CD8-positive, alpha-beta memory T cell (primary cell): ENCODE data around the gene NACC2. TPM values are rescaled to one million over a fixed set of nuclear protein-coding genes. Genes with fewer than 3 reads are reported as not detected.

Experiments used
- CTCF ChIA-PET: fragments of 350-600 bp; sonication (Branson Sonifier 250); formaldehyde crosslinking; loops from one replicate; lab custom pipeline; 2021; ENCODE audit warnings: antibody characterized with exemption; lab: Charles Lee
- POLR2A ChIA-PET: fragments of 350-600 bp; sonication (Branson Sonifier 250); formaldehyde crosslinking; loops from one replicate; lab custom pipeline; 2021; ENCODE audit warnings: antibody characterized with exemption; lab: Charles Lee
- DNase-seq, 5 donors: peaks; one replicate each; pipeline versions ENCODE4 v3.0.0 to v3.0.0-alpha.2; 2020 to 2022; ENCODE audit warnings: mixed read lengths in 1 of 5
- H3K27ac ChIP-seq: one replicate; pipeline ENCODE4 v1.7.0; 2013; ENCODE audit warnings: low read depth, mild to moderate bottlenecking, low read length, moderate library complexity
- H3K27me3 ChIP-seq: 2 replicates; pipeline ENCODE4 v1.7.0; 2013; ENCODE audit warnings: low read length, mild to moderate bottlenecking; ENCODE audit not compliant: insufficient read depth, poor library complexity, severe bottlenecking
- H3K36me3 ChIP-seq: 2 replicates; pipeline ENCODE4 v1.7.0; 2013; ENCODE audit warnings: mild to moderate bottlenecking, low read length, moderate library complexity; ENCODE audit not compliant: insufficient read depth
- H3K4me1 ChIP-seq: 2 replicates; pipeline ENCODE4 v1.7.0; 2013; ENCODE audit warnings: mild to moderate bottlenecking, low read length, moderate library complexity; ENCODE audit not compliant: insufficient read depth
- H3K4me3 ChIP-seq: 2 replicates; pipeline ENCODE4 v1.7.0; 2013; ENCODE audit warnings: mild to moderate bottlenecking, low read length
- H3K9me3 ChIP-seq: 2 replicates; pipeline ENCODE4 v1.7.0; 2013; ENCODE audit warnings: mild to moderate bottlenecking, low read length
- H3K27ac Mint-ChIP-seq, 8 donors: one replicate each; pipeline ENCODE4 v1.8.0; 2020 to 2021; ENCODE audit warnings: mixed read lengths in 8 of 8, mild to moderate bottlenecking in 6 of 8, inconsistent platforms in 3 of 8, moderate library complexity in 3 of 8
- H3K27me3 Mint-ChIP-seq, 2 donors: one replicate each; pipeline ENCODE4 v1.8.0; 2020 to 2021; ENCODE audit warnings: mixed read lengths in 2 of 2, mild to moderate bottlenecking in 1 of 2, moderate library complexity in 1 of 2
- H3K36me3 Mint-ChIP-seq, 3 donors: one replicate each; pipeline ENCODE4 v1.8.0; 2020 to 2021; ENCODE audit warnings: mixed read lengths in 3 of 3, inconsistent platforms in 1 of 3, mild to moderate bottlenecking in 1 of 3
- H3K4me1 Mint-ChIP-seq, 3 donors: one replicate each; pipeline ENCODE4 v1.8.0; 2020 to 2021; ENCODE audit warnings: mixed read lengths in 3 of 3, inconsistent platforms in 1 of 3, mild to moderate bottlenecking in 1 of 3
- H3K4me3 Mint-ChIP-seq, 7 donors: one replicate each; pipeline ENCODE4 v1.8.0; 2020 to 2021; ENCODE audit warnings: mixed read lengths in 7 of 7, mild to moderate bottlenecking in 6 of 7, moderate library complexity in 4 of 7, inconsistent platforms in 2 of 7
- H3K9me3 Mint-ChIP-seq, 5 donors: one replicate each; pipeline ENCODE4 v1.8.0; 2020 to 2022; ENCODE audit warnings: mixed read lengths in 5 of 5, mild to moderate bottlenecking in 3 of 5, moderate library complexity in 2 of 5, inconsistent platforms in 1 of 5
- polyA plus RNA-seq: library from polyadenylated mRNA; unstranded; fragments of 300-500 nt; fragmentation: Illumina TruSeq; gene quantifications from one replicate; pipeline ENCODE4 v1.2.3, GENCODE V29; 2021
- total RNA-seq, 2 experiments: library from RNA; stranded (reverse); gene quantifications; one replicate each; pipeline ENCODE4 v1.2.3, GENCODE V29; 2021

The NACC2 gene
- total and polyA plus RNA-seq, 3 experiments from 2014 or later: 2.9 to 9.1 (median 9.0) TPM

GRCh38 chr9:136061405-136061804 lies 33.7 kb downstream of the NACC2 start:
- no peak for DNase-seq
- Mint-ChIP-seq H3K27ac (no peak overlapping the region), H3K4me3 (no peak overlapping the region), H3K36me3 (peaks cover 4 to 27% (median 8%) of the 10 kb centered on the region in 3 donors), H3K9me3 (no peaks in the 10 kb centered on the region), H3K27me3 (peaks cover 0 to 5% of the 10 kb centered on the region in 2 donors), H3K4me1 (peaks cover 5 to 22% (median 6%) of the 10 kb centered on the region in 3 donors)
- CTCF ChIA-PET: no interaction called here
- POLR2A ChIA-PET: no interaction called here
- Histone ChIP-seq H3K4me1 (no peaks in the 10 kb centered on the region), H3K4me3 (no peak overlapping the region), H3K27me3 (no peaks in the 10 kb centered on the region), H3K9me3 (no peaks in the 10 kb centered on the region), H3K36me3 (no peaks in the 10 kb centered on the region), H3K27ac (no peak overlapping the region)

GRCh38 chr9:136060671-136061371 lies 34.3 kb downstream of the NACC2 start:
- DNase-seq: no peak
- H3K27me3 Mint-ChIP-seq: peaks cover under 1 to 5% of the 10 kb centered on the region in 2 donors

GRCh38 chr9:136059851-136060670 lies 35.0 kb downstream of the NACC2 start:
- H3K27ac Mint-ChIP-seq: no peak overlapping the region
- ChIA-PET CTCF (no interaction called here), POLR2A (no interaction called here)
- Histone ChIP-seq H3K4me1 (no peaks in the 10 kb centered on the region), H3K27me3 (no peaks in the 10 kb centered on the region), H3K36me3 (no peaks in the 10 kb centered on the region), H3K27ac (no peak overlapping the region), H3K9me3 (no peaks in the 10 kb centered on the region), H3K4me3 (no peak overlapping the region)
- peaks cover 2 to 10% of the 10 kb centered on the region in 2 donors for H3K27me3 Mint-ChIP-seq
- H3K4me1 Mint-ChIP-seq: peaks cover 5 to 30% (median 12%) of the 10 kb centered on the region in 3 donors
- peaks cover 3 to 24% (median 4%) of the 10 kb centered on the region in 3 donors for H3K36me3 Mint-ChIP-seq
- DNase-seq: no peak
- H3K4me3 Mint-ChIP-seq: no peak overlapping the region
- no peaks in the 10 kb centered on the region for H3K9me3 Mint-ChIP-seq

More at GRCh38 chr9:136060671-136061371, 34.3 kb downstream of the NACC2 start:
- no peak overlapping the region for H3K4me3 Mint-ChIP-seq
- ChIA-PET POLR2A (no interaction called here), CTCF (no interaction called here)
- Histone ChIP-seq H3K27ac (no peak overlapping the region), H3K36me3 (no peaks in the 10 kb centered on the region), H3K4me1 (no peaks in the 10 kb centered on the region), H3K27me3 (no peaks in the 10 kb centered on the region), H3K9me3 (no peaks in the 10 kb centered on the region), H3K4me3 (no peak overlapping the region)
- no peaks in the 10 kb centered on the region for H3K9me3 Mint-ChIP-seq
- no peak overlapping the region for H3K27ac Mint-ChIP-seq
- H3K36me3 Mint-ChIP-seq: peaks cover 3 to 24% (median 4%) of the 10 kb centered on the region in 3 donors
- H3K4me1 Mint-ChIP-seq: peaks cover 5 to 22% (median 6%) of the 10 kb centered on the region in 3 donors

GRCh38 chr9:136059321-136059791 lies 35.7 kb downstream of the NACC2 start:
- no peaks in the 10 kb centered on the region for H3K27me3 ChIP-seq
- Mint-ChIP-seq H3K4me1 (peaks cover 9 to 31% (median 14%) of the 10 kb centered on the region in 3 donors), H3K27ac (no peak overlapping the region), H3K27me3 (peaks cover 2 to 10% of the 10 kb centered on the region in 2 donors), H3K36me3 (peaks cover 3 to 21% (median 4%) of the 10 kb centered on the region in 3 donors), H3K4me3 (no peak overlapping the region), H3K9me3 (no peaks in the 10 kb centered on the region)
- no peaks in the 10 kb centered on the region for H3K36me3 ChIP-seq
- DNase-seq: no peak
- CTCF ChIA-PET: no interaction called here
- no peaks in the 10 kb centered on the region for H3K4me1 ChIP-seq
- no peak overlapping the region for H3K4me3 ChIP-seq
- no peak overlapping the region for H3K27ac ChIP-seq
- H3K9me3 ChIP-seq: no peaks in the 10 kb centered on the region
- POLR2A ChIA-PET: no interaction called here

GRCh38 chr9:136058801-136059302 lies 36.2 kb downstream of the NACC2 start:
- H3K4me1 Mint-ChIP-seq: peaks cover 9 to 30% (median 14%) of the 10 kb centered on the region in 3 donors
- CTCF ChIA-PET: no interaction called here
- H3K27ac ChIP-seq: no peak overlapping the region
- DNase-seq: no peak
- H3K27me3 ChIP-seq: no peaks in the 10 kb centered on the region
- H3K4me3 ChIP-seq: no peak overlapping the region
- peaks cover 2 to 10% of the 10 kb centered on the region in 2 donors for H3K27me3 Mint-ChIP-seq
- no peaks in the 10 kb centered on the region for H3K9me3 ChIP-seq
- peaks cover 3 to 17% (median 4%) of the 10 kb centered on the region in 3 donors for H3K36me3 Mint-ChIP-seq
- H3K36me3 ChIP-seq: no peaks in the 10 kb centered on the region
- POLR2A ChIA-PET: no interaction called here
- no peaks in the 10 kb centered on the region for H3K4me1 ChIP-seq
- no peak overlapping the region for H3K4me3 Mint-ChIP-seq
- no peaks in the 10 kb centered on the region for H3K9me3 Mint-ChIP-seq
- H3K27ac Mint-ChIP-seq: no peak overlapping the region

- ChIA-PET POLR2A (no interaction called here), CTCF (no interaction called here)
- no peaks in the 10 kb centered on the region for H3K4me1 ChIP-seq
- DNase-seq: no peak
- no peak overlapping the region for H3K27ac Mint-ChIP-seq
- no peaks in the 10 kb centered on the region for H3K36me3 ChIP-seq
- H3K9me3 Mint-ChIP-seq: no peaks in the 10 kb centered on the region
- no peaks in the 10 kb centered on the region for H3K27me3 ChIP-seq
- no peaks in the 10 kb centered on the region for H3K9me3 ChIP-seq
- no peak overlapping the region for H3K4me3 Mint-ChIP-seq
- H3K4me3 ChIP-seq: no peak overlapping the region
- H3K36me3 Mint-ChIP-seq: peaks cover 2 to 13% (median 3%) of the 10 kb centered on the region in 3 donors
- peaks cover 4 to 10% of the 10 kb centered on the region in 2 donors for H3K27me3 Mint-ChIP-seq
- peaks cover 9 to 36% (median 16%) of the 10 kb centered on the region in 3 donors for H3K4me1 Mint-ChIP-seq
- H3K27ac ChIP-seq: no peak overlapping the region
These were observed 37.0 kb downstream of the NACC2 start for GRCh38 chr9:136058084-136058483.

- Mint-ChIP-seq H3K27ac (no peak overlapping the region), H3K27me3 (peaks cover 4 to 10% of the 10 kb centered on the region in 2 donors), H3K4me3 (no peak overlapping the region), H3K36me3 (peaks cover 0 to 8% (median 1%) of the 10 kb centered on the region in 3 donors), H3K4me1 (peaks cover 9 to 36% (median 17%) of the 10 kb centered on the region in 3 donors), H3K9me3 (no peaks in the 10 kb centered on the region)
- no peak for DNase-seq
- Histone ChIP-seq H3K4me1 (no peaks in the 10 kb centered on the region), H3K4me3 (no peak overlapping the region), H3K27ac (no peak overlapping the region), H3K36me3 (no peaks in the 10 kb centered on the region), H3K9me3 (no peaks in the 10 kb centered on the region), H3K27me3 (no peaks in the 10 kb centered on the region)
- ChIA-PET CTCF (no interaction called here), POLR2A (no interaction called here)
These were observed 37.6 kb downstream of the NACC2 start for GRCh38 chr9:136057236-136058081.
